Natural killer cell treated with Interleukin-12 subunit alpha and Interleukin-12 subunit beta and Interleukin-15 and Interleukin-18, amount 100 ng/mL, for 72 hours (primary cell): ENCODE measurements around the gene KLHL24. TPM values are rescaled to one million over a fixed set of nuclear protein-coding genes. Genes with fewer than 3 reads are reported as not detected.
"Not testable (repeated sequence)": the region's sequence is repeated elsewhere in the genome, so short reads cannot be mapped to it uniquely, and the experiment has no call there.

ENCODE experiments used
- ATAC-seq, 2 donors: fragments of 150-1000 bp; cut with Tn5 transposase in 1 of 2; sonication (Bioruptor Pico), chemical (Tn5 transposase) in 1 of 2; 2 replicates each; pipeline ENCODE4 v1.10.0; 2021
- DNase-seq: peaks from one replicate; pipeline ENCODE4 v3.0.0; 2022; ENCODE audit warnings: low spot score
- H3K27ac Mint-ChIP-seq, 2 donors: 1 replicate in 1 of 2; 2 replicates in 1 of 2; pipeline ENCODE4 v1.8.0; 2022; ENCODE audit warnings: mixed read lengths in 2 of 2, mild to moderate bottlenecking in 1 of 2, moderate library complexity in 1 of 2
- H3K27me3 Mint-ChIP-seq, 2 donors: 1 replicate in 1 of 2; 2 replicates in 1 of 2; pipeline ENCODE4 v1.8.0; 2022; ENCODE audit warnings: mixed read lengths in 2 of 2
- H3K36me3 Mint-ChIP-seq: one replicate; pipeline ENCODE4 v1.8.0; 2022; ENCODE audit warnings: mixed read lengths
- H3K4me1 Mint-ChIP-seq, 2 donors: 1 replicate in 1 of 2; 2 replicates in 1 of 2; pipeline ENCODE4 v1.8.0; 2022; ENCODE audit warnings: low read depth in 2 of 2, mixed read lengths in 2 of 2, mild to moderate bottlenecking in 1 of 2
- H3K4me3 Mint-ChIP-seq: one replicate; pipeline ENCODE4 v1.8.0; 2022; ENCODE audit warnings: mixed read lengths
- H3K9me3 Mint-ChIP-seq: 2 replicates; pipeline ENCODE4 v1.8.0; 2022; ENCODE audit warnings: mixed read lengths
- total RNA-seq, 2 donors: library from RNA; stranded (reverse); gene quantifications; one replicate each; pipeline ENCODE4 v1.2.3, GENCODE V29; 2022

The KLHL24 gene
- total RNA-seq = 10 to 100 TPM in 1 of 2 donors, 1 to 10 TPM in 1; 9.8 to 14.9 TPM

DNA sequence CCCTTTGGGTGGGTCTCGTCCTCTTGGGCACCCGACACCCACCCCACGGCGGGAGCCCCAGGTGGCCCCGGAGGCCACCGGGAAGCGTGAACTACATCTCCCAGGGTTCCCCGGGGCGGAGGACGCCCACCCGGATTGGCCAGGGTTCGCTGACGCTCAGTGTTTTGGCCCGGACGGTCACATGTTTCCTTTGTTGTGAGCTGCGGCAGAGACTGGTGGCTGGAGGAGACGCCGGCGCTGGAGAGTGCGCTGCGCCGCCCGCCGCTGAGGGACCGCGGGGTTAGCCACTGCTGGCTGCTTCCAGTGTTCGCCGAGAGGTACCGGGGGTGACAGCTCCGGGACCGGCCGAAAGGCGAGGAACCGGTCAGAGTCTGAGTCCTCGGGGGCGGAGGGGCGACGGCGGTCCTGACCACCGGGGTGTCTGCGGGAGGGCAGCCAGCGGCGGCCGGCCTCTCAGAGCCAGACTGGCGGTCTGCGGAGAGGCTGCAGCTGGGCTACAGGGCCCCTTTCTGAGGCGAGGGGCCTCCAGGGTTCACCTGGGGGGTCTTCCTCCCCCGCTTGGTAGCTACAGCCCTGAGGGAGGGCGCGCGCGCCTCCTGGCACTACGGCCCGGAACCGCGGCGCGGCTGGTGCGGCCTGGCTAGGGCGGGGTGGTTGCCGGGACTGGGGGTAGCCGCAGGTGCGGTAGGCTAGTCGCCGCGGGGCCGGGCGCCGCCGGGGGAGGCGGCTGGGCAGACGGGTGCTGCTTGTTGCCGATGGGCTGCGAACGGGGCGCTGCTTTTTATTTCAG is at the start of gene KLHL24:
Gene KLHL24, plus strand, starts transcription at position 193 of the 790 bp plus-strand sequence. CDS start 14,734 bp downstream, outside the sequence.
- H3K9me3 Mint-ChIP-seq = no peaks in the 10 kb centered on the region
- peaks cover 20 to 31% of the 10 kb centered on the region in 2 donors for H3K4me1 Mint-ChIP-seq
- ATAC-seq (peak; percentile 87 to 90), DNase-seq (peak; percentile 93)
- H3K27ac Mint-ChIP-seq = peak within 1 kb of the TSS; percentile 89 to 92
- H3K27me3 Mint-ChIP-seq = no peaks in the 10 kb centered on the region
- H3K36me3 Mint-ChIP-seq = no peaks in the 10 kb centered on the region
- peak within 1 kb of the TSS; percentile 91 for H3K4me3 Mint-ChIP-seq

GRCh38 chr3:183586477-183586876 is 48.9 kb upstream of the KLHL24 start:
- no peak overlapping the region for H3K27ac Mint-ChIP-seq
- peaks cover 0 to 1% of the 10 kb centered on the region in 2 donors for H3K27me3 Mint-ChIP-seq
- H3K4me3 Mint-ChIP-seq = no peak overlapping the region
- peaks cover 11 to 12% of the 10 kb centered on the region in 2 donors for H3K4me1 Mint-ChIP-seq
- ATAC-seq = no peak
- no peak for DNase-seq
- no peaks in the 10 kb centered on the region for H3K36me3 Mint-ChIP-seq
- H3K9me3 Mint-ChIP-seq = no peaks in the 10 kb centered on the region

DNA sequence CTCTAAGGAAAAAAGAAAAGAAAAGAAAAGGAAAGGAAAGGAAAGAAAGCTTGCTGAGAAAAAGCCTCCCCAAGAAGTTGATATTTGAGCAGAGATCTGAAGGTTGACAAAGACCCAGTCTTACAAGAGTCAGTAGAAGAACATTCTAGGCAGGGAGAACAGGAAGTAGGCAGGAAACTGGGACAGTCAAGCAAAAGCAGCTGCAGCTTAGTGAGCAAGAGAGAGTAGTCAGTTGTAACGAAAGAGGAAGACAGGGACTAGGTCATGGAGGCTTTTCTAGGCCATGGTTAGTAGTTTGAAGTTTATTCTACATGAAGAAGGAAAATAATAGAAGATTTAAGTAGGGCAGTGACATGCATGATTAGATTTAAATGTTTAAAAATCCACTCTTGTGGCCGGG is 48.1 kb upstream of the KLHL24 start:
- Mint-ChIP-seq H3K4me1 (peaks cover 18 to 19% of the 10 kb centered on the region in 2 donors), H3K36me3 (no peaks in the 10 kb centered on the region), H3K27me3 (no peaks in the 10 kb centered on the region), H3K4me3 (no peak overlapping the region), H3K9me3 (no peaks in the 10 kb centered on the region), H3K27ac (no peak overlapping the region)
- ATAC-seq = no peak
- no peak for DNase-seq

DNA sequence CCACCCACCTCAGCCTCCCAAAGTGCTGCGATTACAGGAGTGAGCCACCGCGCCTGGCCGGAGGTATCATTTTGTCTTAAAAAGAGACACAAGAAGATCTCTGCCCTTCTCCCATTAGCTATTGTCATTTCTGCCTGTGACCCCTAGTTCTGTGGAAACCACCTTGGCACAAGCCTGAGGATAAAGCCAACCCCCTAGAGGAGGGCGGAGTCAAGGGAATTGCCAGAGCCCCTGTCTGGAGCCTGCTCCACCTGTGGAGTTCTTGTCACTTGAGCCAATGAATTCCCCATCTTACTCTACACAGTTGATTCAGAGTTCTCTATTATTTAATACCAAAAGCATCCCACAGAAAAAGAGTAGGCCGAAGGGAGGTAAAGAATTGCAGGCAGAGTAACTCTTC is 45.0 kb upstream of the KLHL24 start:
- Mint-ChIP-seq H3K4me1 (peaks cover 17 to 21% of the 10 kb centered on the region in 2 donors), H3K36me3 (no peaks in the 10 kb centered on the region), H3K9me3 (no peaks in the 10 kb centered on the region), H3K27me3 (no peaks in the 10 kb centered on the region), H3K27ac (no peak overlapping the region), H3K4me3 (no peak overlapping the region)
- ATAC-seq (no peak), DNase-seq (no peak)

DNA sequence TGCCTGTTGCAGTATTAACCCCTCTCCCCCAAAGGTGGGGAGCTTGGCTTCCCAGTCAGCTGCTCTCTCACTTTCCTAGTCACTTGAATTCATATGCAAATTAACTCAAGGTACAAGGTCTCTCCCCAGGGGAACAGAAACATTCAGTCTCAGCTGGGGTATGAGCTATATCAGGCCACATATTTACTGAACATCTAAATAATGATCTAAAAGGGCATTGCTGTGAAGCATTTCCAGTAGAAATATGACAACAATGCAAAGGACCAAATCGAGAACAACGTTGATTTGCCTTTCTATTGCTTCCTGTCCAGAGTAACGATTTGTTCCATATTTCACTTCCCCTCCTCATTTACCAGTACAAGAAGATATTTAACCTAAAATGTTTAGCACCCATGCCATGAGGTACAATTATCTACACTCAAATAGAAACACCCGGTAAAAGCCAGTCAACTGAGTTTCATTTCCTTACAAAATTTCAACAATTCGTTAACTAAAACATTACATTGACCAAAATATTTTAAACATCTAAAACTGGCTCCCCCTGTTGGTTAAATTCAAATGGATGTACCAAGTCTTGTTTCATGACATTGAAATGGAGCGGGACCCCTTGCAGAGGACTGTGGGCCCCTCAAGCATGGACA is 43.4 kb upstream of the KLHL24 start:
- Mint-ChIP-seq H3K9me3 (peaks cover 3% of the 10 kb centered on the region), H3K36me3 (peaks cover 6% of the 10 kb centered on the region), H3K27ac (peak overlapping the region; percentile 24 to 27), H3K27me3 (no peaks in the 10 kb centered on the region), H3K4me1 (peaks cover 12 to 15% of the 10 kb centered on the region in 2 donors), H3K4me3 (peak overlapping the region; percentile 32)
- DNase-seq (no peak), ATAC-seq (no peak)

DNA sequence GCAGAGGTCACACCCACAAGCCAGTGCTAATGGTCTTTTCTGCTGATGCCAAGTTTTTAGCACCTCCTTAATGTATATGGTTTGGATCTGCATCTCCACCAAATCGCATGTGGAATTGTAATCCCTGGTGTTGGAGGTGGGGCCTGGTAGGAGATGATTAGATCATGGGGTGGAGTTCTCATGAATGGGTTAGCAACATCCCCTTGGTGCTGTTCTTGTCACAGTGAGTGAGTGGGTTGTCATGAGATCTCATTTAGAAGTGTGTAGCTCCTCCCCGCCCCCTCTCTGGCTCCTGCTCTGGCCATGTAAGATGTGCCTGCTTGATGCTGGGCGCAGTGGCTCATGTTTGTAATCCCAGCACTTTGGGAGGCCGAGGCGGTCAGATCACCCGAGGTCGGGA is 42.6 kb upstream of the KLHL24 start:
- H3K4me3 Mint-ChIP-seq = no peak overlapping the region
- H3K27ac Mint-ChIP-seq = no peak overlapping the region
- peaks cover 8 to 9% of the 10 kb centered on the region in 2 donors for H3K4me1 Mint-ChIP-seq
- H3K27me3 Mint-ChIP-seq = no peaks in the 10 kb centered on the region
- H3K36me3 Mint-ChIP-seq = peaks cover 8% of the 10 kb centered on the region
- DNase-seq (no peak), ATAC-seq (no peak)
- H3K9me3 Mint-ChIP-seq = peaks cover 3% of the 10 kb centered on the region

GRCh38 chr3:183594636-183595035 is 40.8 kb upstream of the KLHL24 start:
- Mint-ChIP-seq H3K4me1 (peaks cover 8 to 9% of the 10 kb centered on the region in 2 donors), H3K27ac (no peak overlapping the region), H3K36me3 (peaks cover 17% of the 10 kb centered on the region), H3K4me3 (no peak overlapping the region), H3K9me3 (peaks cover 11% of the 10 kb centered on the region), H3K27me3 (peaks cover 0 to 6% of the 10 kb centered on the region in 2 donors)
- ATAC-seq (no peak), DNase-seq (no peak)

DNA sequence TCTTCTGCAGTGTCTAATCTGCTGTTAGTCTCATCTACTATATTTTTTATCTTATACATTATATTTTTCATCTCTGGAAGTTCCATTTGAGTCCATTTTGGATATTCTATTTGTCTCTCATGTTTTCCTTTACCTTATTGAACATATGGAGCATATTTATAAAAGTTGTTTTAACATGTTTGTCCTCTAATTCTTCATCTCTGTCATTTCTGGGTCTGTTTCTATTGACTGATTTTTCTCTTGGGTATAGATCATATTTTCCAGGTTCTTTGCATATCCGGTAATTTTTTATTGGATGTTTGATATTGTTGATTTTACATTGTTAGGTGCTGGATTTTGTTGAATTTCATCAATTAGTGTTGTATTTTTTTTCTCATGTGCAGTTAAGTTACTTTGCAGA is 37.5 kb upstream of the KLHL24 start:
- Mint-ChIP-seq H3K4me3 (no peak overlapping the region), H3K27me3 (peaks cover 0 to 6% of the 10 kb centered on the region in 2 donors), H3K9me3 (peaks cover 11% of the 10 kb centered on the region), H3K36me3 (peaks cover 17% of the 10 kb centered on the region), H3K27ac (no peak overlapping the region), H3K4me1 (no peaks in the 10 kb centered on the region)
- ATAC-seq (no peak), DNase-seq (no peak)

DNA sequence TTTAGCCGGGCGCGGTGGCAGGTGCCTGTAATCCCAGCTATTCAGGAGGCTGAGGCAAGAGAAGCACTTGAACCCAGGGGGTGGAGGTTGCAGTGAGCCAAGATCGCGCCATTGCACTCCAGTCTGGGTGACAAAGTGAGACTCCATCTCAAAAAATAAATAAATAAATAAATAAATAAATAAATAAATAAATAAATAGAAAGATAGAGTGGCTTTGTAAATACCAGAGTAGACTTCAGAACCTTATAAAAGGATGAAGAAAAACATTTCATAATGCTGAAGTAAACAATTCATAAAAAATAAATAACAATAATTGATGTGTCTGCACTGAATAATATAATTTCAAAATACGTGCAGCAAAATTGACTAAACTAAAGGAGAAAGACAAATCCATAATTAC is 24.1 kb upstream of the KLHL24 start:
- not testable (repeated sequence) for H3K4me3 Mint-ChIP-seq, H3K27ac Mint-ChIP-seq, ATAC-seq, H3K4me1 Mint-ChIP-seq, H3K36me3 Mint-ChIP-seq, H3K9me3 Mint-ChIP-seq, H3K27me3 Mint-ChIP-seq, DNase-seq

DNA sequence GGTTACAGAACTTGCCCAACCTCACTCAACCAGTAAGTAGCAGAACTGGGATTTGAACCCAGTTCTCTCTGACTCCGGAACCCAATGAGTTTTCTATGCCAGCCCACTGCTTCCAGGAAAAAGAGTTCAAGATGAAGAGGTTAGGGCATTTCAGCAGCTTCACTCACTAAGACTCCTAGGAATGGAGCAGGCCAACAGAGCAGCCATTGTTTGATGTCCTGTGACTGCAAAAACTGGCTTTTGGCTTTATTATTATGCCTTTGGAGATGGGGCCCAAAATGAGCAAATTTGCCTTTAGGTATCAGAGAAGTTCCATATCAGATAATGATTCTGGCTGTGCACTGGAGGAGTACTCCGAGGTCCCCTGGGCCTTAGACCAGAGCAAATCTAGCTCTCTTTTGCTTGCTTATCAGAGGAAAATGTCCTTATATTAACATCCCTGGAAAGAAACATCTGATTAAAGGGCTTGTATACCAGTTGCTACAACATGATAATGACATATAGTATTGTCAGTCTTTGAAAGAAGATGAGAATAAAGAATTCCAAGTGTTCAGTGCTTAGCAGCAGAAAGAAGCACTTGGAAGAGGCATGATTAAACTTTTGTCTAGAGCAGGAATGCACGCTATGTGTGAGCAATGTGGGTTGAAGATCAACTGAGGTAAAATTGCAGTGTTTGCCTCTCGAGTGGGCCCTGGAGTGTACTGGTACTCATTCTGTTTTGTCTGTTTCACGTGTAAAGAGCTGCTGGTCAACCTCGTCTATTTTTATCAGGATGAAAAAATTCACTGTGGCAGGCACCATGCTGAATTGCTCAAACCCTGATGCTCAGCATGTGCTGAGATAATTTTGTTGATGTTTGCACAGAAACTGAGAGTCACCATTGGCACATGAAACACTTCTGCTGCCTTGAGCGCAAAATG is 21.8 kb upstream of the KLHL24 start:
- peaks cover 0 to 2% of the 10 kb centered on the region in 2 donors for H3K27me3 Mint-ChIP-seq
- H3K4me3 Mint-ChIP-seq = no peak overlapping the region
- no peaks in the 10 kb centered on the region for H3K4me1 Mint-ChIP-seq
- H3K36me3 Mint-ChIP-seq = no peaks in the 10 kb centered on the region
- no peaks in the 10 kb centered on the region for H3K9me3 Mint-ChIP-seq
- no peak overlapping the region for H3K27ac Mint-ChIP-seq
- DNase-seq (no peak), ATAC-seq (no peak)

DNA sequence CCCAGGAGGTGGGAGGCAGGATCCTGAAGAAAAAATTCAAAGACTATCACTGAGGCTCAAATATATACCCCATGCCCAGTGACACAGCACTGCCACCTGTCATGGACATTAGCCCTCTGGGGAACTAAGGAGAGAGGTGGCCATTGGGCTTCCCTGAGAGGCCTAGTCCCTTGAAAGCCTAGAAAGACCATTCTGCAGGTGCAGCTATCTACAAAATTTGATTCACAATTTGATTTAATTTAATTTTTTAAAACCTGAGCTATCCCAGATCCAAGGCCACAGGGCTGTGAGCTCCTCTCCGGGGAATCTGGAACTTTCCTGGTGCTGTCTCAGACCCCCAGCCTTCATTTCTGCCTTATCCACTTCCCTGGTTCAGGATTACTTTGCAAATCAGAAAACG is 16.9 kb upstream of the KLHL24 start:
- Mint-ChIP-seq H3K36me3 (no peaks in the 10 kb centered on the region), H3K4me3 (no peak overlapping the region), H3K4me1 (no peaks in the 10 kb centered on the region), H3K9me3 (no peaks in the 10 kb centered on the region), H3K27me3 (peaks cover 0 to 2% of the 10 kb centered on the region in 2 donors), H3K27ac (no peak overlapping the region)
- no peak for DNase-seq
- ATAC-seq = no peak

- Mint-ChIP-seq H3K4me1 (no peaks in the 10 kb centered on the region), H3K27me3 (peaks cover 0 to 2% of the 10 kb centered on the region in 2 donors)
Measured at GRCh38 chr3:183619010-183619409, 16.4 kb upstream of the KLHL24 start.

DNA sequence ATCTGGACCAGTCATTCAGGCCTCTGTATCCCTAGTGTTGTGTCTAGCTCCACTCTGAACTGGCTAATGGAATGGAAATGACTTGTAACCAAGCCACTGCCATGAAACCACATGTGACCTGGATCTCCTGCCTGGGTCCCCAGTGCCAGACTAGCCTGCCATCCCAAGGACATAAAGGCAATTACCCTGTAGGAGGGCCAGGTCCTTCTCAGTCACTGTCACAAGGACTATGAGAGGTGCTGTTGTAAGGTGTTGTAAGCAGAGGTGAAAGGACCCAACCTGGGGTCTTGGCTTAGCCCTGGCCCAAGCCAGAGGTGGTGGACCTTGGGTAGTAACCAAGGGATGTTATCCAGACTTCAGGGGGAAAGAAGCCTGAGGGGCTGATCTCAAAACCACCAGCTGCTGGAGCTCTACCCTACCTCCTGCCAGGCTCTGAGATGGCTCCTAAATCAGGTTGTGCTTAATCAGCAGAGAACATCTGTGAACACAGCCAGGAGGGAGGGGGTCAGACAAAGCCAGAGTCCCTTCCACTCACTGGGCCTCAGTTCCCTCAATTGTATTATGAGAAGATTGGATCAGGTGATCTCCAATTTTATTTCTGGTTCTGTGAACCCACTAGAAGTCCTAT is 15.7 kb upstream of the KLHL24 start:
- H3K4me3 Mint-ChIP-seq = no peak overlapping the region
- DNase-seq = no peak
- H3K27me3 Mint-ChIP-seq = peaks cover 0 to 5% of the 10 kb centered on the region in 2 donors
- H3K27ac Mint-ChIP-seq = no peak overlapping the region
- no peak for ATAC-seq
- no peaks in the 10 kb centered on the region for H3K9me3 Mint-ChIP-seq
- H3K4me1 Mint-ChIP-seq = peaks cover 0 to 3% of the 10 kb centered on the region in 2 donors
- no peaks in the 10 kb centered on the region for H3K36me3 Mint-ChIP-seq

More at GRCh38 chr3:183619010-183619409, 16.4 kb upstream of the KLHL24 start:
- ATAC-seq (no peak), DNase-seq (no peak)
- no peaks in the 10 kb centered on the region for H3K9me3 Mint-ChIP-seq
- H3K4me3 Mint-ChIP-seq = no peak overlapping the region
- no peaks in the 10 kb centered on the region for H3K36me3 Mint-ChIP-seq
- no peak overlapping the region for H3K27ac Mint-ChIP-seq
